ENCODE measurements around the gene RPS27A.
A peak's percentile ranks its signal among the peaks of the same experiment; 100 is the strongest.
"Not testable (repeated sequence)": the region's sequence is repeated elsewhere in the genome, so short reads cannot be mapped to it uniquely, and the experiment has no call there.

Gene RPS27A

DNA sequence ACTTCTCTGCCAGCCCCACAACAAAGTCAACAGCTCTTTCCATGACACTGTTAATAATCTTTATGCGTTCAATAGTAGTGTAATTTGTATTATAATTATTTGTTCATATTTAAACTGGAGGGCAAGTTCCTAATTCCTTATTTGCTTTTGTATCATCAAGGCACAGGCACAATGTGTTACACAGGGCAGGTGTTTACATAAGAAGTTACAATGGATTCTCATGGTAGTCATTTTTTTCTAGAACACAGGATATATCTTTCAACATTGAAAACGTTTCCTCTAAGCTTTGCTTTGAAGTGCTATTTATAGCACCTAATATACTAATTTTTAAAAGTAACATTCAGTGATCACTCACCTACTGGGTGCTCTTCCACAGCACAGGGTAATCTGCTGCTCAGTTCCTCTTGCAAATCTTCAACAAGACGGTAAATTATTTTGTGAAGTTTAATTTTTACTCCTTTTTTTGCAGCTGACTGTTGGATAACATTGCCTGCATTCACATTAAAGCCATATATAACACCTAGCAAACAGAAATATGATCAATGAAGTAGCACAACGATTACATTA is 7.3 kb downstream of the RPS27A start:
- DNase-seq (ENCODE audit: low read depth), result no peak

DNA sequence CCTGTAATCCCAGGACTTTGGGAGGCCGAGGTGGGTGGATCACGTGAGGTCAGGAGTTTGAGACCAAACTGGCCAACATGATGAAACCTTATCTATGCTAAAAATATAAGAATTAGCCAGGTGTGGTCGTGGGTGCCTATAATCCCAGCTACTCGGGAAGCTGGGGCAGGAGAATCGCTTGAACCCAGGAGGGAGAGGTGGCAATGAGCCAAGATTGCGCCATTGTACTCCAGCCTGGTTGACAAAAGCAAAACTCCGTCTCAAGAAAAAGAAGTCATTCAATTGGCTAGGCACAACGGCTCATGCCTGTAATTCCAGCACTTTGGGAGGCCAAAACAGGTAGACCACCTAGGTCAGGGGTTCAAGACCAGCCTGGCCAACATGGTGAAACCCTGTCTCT is 9.1 kb downstream of the RPS27A start:
- not testable (repeated sequence) for DNase-seq (ENCODE audit: low read depth)

DNA sequence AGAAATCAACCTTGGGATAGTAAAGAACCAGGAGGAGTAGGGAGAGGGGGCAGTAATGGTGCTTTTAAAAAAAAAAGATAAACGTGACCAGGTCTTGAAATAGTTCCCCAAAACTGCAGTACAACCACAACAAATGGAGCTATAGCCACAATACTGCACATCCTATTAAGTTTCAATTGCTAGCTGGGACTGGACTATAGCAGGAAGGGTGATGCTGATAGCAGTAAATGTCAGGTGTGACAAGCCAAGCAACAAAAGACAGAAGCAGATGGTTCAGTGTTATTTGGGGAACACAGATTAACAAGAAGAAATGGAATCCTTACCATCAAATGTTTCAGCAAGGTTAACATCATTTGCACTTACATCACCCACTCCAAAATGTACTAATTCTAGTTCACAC is 10.1 kb downstream of the RPS27A start:
- DNase-seq (ENCODE audit: low read depth), result no peak

DNA sequence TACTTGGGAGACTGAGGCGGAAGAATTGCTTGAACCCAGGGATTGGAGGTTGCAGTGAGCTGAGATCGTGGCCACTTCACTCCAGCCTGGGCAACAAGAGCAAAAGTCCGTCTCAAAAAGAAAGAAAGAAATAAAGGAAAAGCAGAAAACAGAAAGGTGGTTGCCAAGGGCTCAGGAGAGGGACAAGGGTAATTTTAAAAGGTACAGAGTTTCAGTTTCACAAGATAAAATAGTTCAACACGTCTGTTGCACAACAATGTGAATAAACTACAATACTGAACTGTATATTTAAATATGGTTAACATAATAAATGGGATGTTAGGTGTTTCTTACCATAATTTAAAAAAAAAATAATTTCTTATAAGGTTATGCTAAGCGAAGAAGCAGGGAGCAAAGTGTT is 12.9 kb downstream of the RPS27A start:
- DNase-seq (ENCODE audit: low read depth), result no peak

DNA sequence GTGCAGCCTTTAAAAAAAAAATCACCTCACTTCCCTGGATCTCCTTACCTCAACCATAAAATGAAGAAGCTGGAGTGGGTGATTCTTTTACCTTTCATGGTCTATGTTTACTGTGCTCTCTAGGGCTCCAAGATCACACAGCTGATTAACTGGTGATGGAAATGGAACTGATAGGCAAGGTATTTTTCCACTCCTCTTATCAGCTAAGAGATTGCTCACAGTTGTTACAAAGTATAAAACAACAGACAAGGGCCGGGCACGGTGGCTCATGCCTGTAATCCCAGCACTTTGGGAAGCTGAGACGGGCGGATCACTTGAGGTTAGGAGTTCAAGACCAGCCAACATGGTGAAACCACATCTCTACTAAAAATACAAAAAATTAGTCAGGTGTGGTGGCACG is 14.5 kb downstream of the RPS27A start:
- no peak for DNase-seq (ENCODE audit: low read depth)

DNA sequence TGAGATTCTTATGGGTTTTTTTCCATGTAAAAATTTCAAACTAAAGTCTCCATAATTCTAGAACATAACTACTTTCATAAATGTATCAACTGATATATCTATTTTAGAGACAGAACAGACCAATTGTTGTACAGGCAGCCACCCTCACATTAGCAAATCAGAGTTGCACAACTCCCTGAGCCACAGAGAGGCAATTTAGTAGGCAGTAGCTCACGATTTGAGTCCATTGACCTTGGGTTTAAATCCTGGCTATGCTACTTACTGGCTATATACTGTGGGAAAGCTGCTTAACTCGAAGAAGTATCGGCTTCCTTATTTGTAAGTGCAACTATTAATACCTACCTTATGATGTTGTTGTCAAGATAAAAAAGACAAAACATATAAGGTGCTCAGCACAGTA is 20.3 kb downstream of the RPS27A start:
- no peak for DNase-seq (ENCODE audit: low read depth)

DNA sequence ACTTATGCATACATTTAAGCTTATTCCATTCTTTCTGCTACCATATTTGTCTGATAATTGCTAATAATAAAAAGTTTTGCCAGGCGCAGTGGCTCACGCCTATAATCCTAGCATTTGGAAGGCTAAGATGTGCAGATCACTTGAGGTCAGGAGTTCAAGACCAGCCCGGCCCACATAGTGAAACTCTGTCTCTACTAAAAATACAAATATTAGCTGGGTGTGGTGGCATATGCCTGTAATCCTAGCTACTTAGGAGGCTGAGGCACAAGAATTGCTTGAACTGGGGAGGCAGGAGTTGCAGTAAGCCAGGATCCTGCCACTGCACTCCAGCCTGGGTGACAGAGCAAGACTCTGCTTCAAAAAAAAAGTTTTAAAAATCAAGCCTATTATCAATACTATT is 27.1 kb downstream of the RPS27A start:
- DNase-seq (ENCODE audit: low read depth), result not testable (repeated sequence)

DNA sequence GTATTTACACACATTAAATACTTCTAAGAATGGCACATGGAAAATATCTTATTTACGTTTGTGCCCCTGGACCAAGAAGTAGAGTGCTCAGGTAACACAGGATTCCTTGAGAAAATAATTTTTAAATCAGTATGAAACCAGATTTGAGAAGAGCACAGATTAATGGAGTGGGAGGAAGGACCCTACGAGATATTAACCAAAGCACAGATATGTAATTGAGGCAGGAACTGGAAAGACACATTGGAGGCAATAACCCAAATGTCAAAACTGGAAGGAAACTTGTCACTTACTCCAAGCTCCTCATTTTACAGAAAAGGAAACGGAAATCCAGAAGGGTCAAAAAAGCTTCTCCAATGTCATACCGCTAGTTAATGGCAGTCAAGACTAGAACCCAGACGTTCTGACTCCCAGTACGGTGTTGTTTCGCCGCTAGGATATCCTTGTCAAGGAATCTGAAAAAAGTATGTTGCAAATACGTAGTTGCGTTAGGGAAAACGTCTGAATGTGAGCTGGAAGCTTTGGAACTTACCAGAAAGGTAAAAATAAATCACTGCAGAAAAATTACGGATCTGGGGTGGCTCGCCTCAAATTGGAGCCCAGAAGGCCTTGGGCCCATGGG is 35.9 kb downstream of the RPS27A start:
- no peak for DNase-seq (ENCODE audit: low read depth)

DNA sequence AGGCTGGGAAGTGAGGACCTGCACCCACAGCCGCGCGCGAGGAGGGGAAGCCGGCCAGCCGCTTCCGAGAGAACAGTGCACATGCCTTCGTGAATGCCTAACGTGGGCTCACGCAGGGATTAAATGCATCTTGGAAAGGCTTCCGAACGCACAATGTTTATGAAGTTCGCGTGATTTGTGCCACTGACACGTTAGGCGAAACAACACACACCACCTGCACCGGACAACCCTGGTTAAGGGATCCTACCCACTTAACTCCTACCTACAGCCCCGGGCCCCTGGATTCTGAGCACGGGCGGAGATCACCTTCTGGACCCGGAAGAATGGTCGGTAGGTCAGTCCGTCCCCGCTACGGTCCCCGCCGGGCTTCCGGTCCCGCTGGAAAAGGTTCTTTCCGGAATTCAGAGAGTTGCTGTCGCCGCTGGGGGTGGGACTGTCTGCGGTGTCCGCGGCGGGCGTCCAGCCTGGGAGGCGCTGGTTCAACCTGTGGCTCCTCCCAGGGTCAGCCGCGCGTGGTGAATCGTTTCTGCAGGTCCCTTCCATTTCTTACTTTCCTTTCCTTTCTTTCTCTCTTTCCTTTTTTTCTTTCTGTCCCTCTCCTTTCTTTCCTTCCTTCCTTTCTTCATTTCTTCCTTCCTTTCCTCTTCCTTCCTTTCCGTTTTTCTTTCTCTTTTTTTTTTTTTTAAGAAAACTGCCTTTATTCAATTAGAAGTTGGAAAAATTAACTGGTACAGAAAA is 36.6 kb downstream of the RPS27A start, which contains the start of gene MTIF2:
TSS of gene MTIF2 (minus strand) at position 325 of the 738 bp plus-strand sequence. CDS start 5,373 bp downstream, outside the sequence.
- DNase-seq (ENCODE audit: low read depth), result peak; percentile 75

DNA sequence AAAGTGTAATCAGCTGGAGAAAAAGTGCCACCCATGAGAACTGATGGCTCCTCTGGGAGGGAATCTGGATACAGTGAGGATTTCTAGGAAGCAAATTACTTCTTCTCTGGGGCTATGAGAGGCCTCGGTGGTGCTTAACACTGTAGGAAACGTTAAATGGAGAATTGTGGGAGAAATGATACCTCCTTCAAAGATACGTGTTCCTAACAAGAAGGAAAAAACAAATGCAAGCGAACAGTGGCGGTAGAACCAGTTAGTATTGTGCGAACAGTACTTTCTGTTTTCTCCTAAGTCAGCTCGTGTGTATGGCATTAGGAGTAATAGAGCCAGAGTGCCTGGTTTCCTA is 37.1 kb downstream of the RPS27A start:
- DNase-seq (ENCODE audit: low read depth), result no peak

DNA sequence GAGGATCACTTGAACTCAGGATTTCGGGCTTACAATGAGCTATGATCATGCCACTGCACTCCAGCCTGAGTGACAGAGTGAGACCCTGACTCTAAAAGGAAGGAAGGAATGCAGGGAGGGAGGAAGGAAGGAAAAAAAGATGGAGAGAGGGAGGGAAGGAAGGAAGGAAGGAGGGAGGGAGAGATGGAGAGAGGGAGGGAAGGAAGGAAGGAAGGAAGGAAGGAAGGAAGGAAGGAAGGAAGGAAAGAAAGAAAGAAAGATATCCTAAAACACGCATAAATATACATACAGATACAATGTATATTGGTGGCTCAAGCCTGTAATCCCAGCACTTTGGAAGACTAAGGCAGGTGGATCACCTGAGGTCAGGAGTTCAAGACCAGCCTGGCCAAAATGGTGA is 41.9 kb downstream of the RPS27A start:
- not testable (repeated sequence) for DNase-seq (ENCODE audit: low read depth)

DNA sequence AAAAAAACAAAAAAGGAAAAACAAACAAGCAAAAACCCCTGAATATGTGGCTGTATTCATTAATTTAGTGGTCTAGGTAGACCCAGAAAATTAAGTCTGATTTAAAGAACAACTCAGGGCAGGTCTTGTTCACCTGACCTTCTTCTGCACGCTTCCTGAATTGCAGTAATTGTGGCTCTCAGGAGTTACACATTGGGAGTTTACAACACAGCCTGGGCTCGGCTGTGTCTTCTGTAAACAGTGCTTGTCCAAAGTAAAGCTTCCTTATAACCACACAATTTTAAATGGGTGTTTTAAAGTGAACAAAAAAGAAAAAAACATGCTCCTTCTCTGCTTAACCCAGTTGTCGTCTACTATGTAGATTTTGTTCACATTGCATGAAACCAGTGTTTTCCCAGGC is 44.8 kb downstream of the RPS27A start:
- DNase-seq (ENCODE audit: low read depth), result no peak

DNA sequence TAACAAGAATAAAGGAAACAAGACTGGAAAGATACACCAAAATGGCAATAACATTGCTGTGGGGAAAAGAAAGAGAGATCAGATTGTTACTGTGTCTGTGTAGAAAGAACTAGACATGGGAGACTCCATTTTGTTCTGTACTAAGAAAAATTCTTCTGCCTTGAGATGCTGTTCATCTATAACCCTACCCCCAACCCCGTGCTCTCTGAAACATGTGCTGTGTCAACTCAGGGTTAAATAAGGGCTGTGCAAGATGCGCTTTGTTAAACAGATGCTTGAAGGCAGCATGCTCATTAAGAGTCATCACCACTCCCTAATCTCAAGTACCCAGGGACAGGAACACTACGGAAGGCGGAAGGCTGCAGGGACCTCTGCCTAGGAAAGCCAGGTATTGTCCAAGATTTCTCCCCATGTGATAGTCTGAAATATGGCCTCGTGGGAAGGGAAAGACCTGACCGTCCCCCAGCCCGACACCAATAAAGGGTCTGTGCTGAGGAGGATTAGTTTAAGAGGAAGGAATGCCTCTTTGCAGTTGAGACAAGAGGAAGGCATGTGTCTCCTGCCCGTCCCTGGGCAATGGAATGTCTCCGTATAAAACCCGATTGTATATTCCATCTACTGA is 46.8 kb downstream of the RPS27A start:
- DNase-seq (ENCODE audit: low read depth), result not testable (repeated sequence)

DNA sequence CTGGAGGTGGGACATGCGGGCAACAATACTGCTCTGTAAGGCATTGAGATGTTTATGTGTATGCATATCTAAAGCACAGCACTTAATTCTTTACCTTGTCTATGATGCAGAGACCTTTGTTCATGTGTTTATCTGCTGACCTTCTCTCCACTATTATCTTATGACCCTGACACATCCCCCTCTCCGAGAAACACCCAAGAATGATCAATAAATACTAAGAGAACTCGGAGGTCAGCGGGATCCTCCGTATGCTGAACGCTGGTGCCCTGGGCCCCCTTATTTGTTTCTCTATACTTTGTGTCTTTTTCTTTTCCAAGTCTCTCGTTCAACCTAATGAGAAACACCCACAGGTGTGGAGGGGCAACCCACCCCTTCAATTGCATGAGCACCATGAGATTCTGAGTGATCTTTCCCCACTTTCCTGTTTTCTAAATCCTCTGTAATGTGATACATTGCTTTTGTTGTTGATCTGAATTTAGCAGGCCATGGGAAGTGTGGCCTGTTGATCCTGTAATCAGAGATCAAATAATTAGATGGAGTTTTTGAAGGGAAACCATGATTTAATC is 47.5 kb downstream of the RPS27A start:
- DNase-seq (ENCODE audit: low read depth), result not testable (repeated sequence)

DNA sequence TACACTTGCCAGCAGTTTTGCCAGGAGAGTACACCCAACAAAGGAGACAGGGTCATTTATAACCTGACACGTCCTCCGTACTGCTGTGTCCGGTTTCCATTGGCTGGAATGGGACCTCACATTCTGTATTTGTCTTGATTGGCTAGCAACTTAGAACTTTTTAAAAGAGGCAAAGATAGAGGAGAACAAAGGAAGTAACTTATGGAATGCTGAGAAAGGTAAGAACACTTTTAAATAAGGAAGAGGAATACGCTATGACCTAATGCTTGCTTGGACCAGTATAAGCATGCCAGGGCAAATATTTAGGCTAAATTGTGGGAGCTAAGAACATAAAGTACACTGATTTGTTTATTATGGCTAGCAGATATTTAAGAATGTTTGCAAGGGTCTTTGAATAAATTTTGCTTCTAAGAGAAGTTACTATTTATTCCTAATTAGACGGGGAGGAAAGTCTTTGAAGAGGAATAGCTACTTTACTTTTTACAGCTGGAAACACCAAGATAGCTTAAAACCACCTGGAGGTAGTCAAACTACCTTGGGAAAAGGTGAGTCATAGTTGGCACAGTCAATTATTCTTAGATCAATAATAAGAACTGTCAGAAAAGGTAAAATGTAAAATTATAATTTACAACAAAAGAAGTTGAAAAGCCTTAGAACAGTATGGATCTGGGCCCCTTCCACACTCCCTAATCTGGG is 48.5 kb downstream of the RPS27A start:
- DNase-seq (ENCODE audit: low read depth), result not testable (repeated sequence)

DNA sequence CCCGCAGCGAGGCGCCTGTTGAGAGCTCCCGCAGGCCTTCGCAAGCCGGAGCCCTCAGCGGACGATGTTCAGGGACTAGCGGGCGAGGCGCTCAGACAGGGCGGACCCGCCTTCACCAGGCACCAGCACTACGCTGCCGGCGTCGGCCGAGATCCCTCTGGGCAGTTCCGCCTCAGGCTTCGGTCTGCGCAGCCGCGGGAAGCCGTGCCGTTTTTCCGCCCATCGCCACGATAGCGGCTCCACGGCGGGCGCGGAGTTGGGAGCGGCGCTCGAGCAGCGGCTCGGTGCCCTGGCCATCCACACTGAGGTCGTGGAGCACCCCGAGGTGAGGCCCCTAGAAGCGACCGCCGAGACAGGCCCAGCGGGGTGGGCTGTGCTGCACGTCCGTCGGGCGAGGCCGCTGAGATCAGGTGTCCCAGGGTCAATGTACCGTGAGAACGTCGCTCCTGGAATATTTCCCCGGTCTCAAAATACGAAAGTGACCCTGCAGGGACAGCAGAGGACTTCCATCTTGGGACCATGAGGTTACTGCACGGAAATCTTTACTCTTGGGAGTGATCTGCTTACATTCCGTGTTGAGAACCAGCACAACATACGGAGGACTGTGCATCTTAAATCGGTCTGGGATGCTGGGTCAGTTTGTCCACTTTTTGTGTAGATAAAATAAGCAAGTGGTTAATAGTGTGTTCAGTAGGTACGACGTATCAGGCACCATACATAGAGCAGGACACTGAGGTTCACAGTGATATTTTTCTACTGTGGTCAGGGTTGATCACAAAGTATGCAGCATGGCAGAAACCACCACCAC is 49.8 kb downstream of the RPS27A start:
- peak; percentile 82 for DNase-seq (ENCODE audit: low read depth)

DNA sequence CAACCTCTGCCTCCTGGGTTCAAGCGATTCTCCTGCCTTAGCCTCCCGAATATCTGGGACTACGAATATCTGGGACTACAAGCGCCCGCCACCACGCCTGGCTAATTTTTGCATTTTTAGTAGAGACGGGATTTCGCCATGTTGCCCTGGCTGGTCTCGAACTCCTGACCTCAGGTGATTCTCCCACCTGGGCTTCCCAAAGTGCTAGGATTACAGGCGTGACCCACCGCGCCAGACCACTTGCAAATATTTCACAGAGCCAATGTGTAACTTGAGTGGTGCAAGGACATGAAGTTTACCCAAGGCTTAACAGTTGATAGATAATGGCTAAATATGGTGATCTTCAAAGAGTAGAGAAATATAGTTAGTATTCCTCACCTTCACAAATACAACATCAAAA is 50.6 kb downstream of the RPS27A start:
- no peak for DNase-seq (ENCODE audit: low read depth)
